IPS-NIHi11 (cell line): ENCODE data around the gene PAGE2B.
"Not testable (repeated sequence)": the region's sequence is repeated elsewhere in the genome, so short reads cannot be mapped to it uniquely, and the experiment has no call there.

Source experiments
- DNase-seq: peaks from one replicate; pipeline ENCODE4 v3.0.0; 2012; ENCODE audit warnings: mixed read lengths, low spot score

Gene PAGE2B

DNA sequence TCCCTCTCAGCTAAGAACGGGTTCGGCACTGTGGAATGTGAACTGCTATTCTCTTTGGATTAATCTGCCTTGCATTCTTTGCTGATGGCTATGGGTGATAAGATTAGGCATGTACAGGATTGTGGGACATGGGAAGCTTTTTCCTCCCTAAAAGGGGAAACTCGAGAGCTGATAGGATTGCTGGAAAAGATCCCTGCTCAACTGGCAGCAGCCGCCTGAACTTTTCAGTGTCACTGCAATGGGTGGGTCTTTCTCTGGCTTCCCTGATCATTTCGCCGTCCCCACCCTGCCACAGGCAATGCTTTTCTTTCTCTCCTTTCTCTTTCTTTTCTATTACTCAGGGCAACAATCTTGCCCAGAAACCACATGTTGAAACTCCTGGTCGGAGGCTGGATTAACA is 34.5 kb downstream of the PAGE2B start:
- DNase-seq = no peak

DNA sequence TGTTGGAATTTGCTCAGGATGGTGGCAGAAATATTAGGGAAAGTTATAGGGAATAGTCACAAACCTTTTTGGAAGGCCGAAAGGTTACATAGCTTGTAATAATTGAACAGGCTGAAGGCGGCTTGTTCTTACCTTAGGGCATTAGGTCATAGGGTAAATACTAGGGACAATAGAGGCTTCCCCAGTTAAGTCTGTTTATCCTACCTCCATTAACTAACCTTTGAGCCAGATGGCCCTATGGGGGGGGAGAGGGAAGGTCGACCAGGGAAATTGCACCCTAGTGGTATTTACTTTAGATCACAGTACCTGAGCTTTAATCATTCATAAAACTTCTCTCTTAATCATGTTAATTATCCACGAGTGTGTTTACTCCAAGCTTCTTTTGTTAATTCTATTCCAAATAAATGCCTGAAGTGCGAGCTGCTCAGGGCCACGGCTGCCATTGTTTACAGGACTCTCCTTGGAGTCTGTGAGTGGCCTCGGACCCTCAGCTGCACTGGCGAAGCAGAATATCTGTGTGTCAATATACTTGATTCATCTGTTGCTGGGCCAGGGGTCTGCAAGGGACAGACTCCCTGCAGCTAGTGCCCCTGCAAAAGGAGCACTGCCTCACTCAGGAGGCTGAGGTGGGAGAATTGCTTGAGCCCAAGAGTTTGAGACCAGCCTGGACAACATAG is 36.9 kb downstream of the PAGE2B start:
- no peak for DNase-seq

DNA sequence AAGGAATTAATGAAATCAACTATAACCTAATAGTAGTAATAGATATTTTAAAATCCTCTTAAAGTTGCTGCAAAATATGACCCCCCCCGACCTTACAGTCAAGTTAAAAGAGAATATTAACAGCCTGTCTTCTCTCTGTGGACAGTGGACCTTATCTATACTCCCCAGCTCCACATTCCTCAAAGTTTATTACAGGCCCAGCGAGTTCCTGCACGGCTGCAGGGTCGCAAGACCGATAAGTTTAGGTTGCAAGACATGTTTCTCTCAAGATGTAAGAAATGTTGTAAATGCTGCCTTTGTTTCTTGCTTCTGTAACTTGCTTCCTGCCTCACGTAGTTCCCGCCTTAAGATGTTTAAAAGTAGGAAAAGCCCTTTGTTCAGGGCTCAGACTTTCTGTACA is 41.8 kb downstream of the PAGE2B start:
- DNase-seq = not testable (repeated sequence)

DNA sequence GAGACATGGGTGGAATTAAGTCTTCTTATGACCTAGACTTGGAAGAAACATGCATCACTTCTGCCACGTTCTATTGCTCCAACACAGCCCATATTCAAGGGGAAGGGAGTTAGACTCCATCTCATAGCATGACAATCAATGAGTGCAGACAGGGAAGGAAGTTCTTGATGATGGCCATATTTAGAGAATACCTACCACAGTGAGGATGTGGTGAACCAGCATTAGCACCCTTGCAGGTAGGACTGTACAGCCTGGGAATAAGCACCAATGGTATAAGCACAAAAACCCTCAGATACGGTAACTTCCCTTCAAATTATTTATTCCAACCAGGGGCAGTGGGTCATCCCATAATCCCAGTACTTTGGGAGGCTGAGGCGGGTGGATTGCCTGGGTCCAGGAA is 43.7 kb downstream of the PAGE2B start:
- no peak for DNase-seq

DNA sequence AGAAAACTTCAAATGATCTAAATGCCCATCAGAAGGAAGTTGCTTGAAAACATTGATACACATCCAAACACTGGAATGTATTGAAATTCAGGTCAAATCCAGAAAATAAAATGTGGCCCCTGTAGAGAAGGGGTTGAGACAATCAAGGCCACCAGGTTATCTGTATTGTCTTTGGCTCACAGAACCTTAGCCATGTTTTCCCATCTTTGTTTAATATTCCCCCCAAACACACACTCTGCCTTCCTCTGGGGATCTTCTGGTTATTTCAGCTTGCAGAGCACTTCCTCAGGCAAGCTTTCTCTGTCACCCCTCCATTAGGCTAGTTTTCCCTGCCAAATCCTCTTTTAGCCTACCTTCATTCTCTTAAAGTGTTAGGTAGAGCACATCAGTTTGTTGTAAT is 44.4 kb downstream of the PAGE2B start:
- no peak for DNase-seq

DNA sequence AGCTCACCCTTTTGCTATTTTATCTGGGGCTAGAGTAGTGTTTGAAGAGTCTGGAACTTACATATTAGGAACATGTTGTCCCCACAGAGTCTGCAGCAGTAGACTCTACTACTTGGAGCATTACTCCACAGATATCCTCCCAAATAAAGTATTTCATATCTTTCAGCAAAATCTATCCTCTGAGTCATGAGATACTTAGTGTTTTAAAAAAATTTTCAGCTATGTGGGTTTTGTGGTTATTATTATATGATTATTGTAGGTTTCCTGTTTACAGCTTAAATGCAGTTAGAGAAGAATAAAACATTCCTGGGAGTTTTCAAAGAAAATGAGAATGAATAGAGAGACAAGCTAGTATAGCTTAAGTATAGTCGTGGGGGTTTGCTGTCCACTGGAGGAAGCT is 44.9 kb downstream of the PAGE2B start:
- DNase-seq = no peak

DNA sequence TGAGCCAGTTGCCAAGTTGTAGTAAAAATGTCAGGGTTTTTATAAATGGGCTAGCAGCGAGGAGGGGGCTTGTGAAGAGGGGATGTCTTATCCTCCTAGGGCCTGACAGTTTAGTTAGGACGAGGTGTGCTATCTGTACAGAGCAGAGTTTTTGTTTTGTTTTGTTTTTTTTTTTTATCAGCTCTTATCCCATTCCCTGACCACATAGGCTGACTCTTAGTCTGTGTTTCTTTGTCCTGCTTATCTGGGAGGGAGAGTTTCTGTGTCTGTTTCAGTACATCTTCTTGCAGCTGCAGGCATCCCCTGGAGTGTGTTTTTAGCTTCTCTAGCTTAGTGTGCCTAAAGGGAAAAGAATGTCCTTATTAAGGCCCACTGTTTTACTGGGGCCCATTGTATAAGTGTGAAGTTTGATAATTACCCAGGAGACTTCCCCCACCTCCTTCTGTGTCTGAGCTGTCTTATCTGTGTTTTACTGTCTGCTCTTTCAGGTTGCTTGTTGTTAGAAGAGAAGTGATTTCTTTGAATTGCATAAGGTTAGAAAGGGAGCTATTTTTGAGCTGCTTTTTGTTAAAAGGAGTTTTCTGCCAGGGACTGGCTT is 46.0 kb downstream of the PAGE2B start:
- no peak for DNase-seq

DNA sequence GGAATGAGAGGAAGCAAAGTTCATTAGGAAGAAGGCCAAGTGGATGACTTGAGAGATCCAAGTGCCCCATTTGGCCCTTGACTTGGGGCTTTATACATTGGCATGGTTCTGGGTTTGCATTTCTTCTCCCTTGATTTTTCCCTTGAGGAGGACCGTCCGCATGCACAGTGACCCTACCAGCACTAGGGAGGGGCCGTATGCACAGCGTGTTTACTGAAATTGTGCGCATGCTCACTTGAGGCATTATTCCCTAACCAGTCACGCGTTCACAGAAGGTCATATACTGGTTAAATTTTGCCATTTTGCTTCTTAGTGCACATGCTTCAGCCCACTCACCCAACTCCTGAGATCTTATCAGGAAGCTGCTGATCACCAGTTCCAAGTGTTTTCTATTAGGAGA is 49.1 kb downstream of the PAGE2B start:
- no peak for DNase-seq

DNA sequence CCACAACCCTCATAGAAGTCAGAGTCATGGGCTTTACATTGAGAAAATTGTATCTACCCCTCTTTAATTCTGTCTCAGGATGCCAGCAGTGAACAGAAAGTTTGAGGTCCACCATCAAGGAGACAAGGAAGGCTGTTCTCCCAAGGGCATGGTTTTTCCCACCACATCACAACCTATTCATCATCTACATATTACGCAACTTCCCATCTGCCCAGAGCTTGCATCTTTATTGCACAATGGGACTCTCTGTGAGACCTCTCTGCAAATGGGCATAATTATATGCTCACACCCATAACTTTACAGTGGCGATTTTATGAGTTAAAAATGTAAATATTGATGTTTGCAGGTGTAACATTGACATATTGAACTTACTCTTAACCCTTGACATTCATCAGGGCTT is 52.9 kb downstream of the PAGE2B start:
- DNase-seq = no peak
